ENCODE data around the gene C1QTNF3. TPM values are rescaled to one million over a fixed set of nuclear protein-coding genes. Genes with fewer than 3 reads are reported as not detected.
"Not testable (repeated sequence)": the region's sequence is repeated elsewhere in the genome, so short reads cannot be mapped to it uniquely, and the experiment has no call there.

The C1QTNF3 gene, protein sequence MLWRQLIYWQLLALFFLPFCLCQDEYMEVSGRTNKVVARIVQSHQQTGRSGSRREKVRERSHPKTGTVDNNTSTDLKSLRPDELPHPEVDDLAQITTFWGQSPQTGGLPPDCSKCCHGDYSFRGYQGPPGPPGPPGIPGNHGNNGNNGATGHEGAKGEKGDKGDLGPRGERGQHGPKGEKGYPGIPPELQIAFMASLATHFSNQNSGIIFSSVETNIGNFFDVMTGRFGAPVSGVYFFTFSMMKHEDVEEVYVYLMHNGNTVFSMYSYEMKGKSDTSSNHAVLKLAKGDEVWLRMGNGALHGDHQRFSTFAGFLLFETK
- total RNA-seq, result 10 to 100 TPM in 3 of 4 donors, 1 to 10 TPM in 1; 4.8 to 32.8 (median 18.1) TPM

DNA sequence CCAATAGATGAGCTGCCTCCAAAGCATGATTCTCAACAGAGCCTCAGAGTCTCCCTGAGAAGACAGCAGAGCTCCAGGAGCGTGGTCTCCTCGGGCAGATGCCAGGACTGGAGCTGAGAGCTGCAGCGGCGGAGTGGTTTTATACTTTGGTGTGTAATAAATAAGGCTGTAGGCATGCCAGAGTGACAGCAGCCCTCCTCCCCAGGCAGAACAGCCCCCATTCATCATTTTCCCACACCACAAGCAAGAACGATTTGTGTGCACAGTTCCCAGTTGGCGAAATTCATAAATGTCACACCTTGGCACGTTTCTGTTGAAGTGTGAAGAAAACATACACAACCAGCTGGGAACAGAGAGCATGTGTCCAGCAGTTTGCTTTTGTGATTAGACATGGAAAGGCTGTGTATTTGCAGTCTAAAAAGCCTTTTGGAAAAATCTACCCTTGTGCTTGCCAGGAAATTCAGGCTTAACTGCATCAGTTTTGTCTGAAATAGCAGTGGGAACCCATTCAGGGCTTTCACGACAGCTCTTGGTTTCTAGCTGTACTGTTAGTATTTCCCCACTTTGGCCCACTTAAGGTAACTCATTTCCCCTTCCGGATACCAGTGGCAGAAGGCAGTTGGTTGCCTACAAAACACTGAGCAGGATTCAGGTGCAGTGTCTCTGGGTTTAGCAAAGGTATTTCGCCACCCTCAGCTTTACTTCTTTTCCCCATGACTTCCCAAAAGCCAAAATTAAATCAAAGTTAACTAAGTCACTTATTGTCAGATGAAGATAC is at the start of gene C1QTNF3:
TSS of gene C1QTNF3 (minus strand) at position 115 of the 778 bp plus-strand sequence. CDS start at position 27, 88 bp downstream.
- intact Hi-C loops (cut with DNase I), result no loop called here
- Histone ChIP-seq H3K36me3 (no peaks in the 10 kb centered on the region), H3K4me3 (peak within 1 kb of the TSS; percentile 32 to 42 (median 37)), H3K27me3 (no peaks in the 10 kb centered on the region), H3K9me3 (no peaks in the 10 kb centered on the region), H3K27ac (replicated peaks in 1 of 4) (peak within 1 kb of the TSS; percentile 34 to 50 (median 47)), H3K4me1 (peaks cover 17 to 41% (median 30%) of the 10 kb centered on the region in 4 donors)
- WGBS, result 43% methylated on average over 7 of the region's 10 CpGs
- no peak for TF ChIP-seq POLR2AphosphoS5 (IDR thresholded peaks at IDR 0.05)
- TF ChIP-seq, protein P1, sequence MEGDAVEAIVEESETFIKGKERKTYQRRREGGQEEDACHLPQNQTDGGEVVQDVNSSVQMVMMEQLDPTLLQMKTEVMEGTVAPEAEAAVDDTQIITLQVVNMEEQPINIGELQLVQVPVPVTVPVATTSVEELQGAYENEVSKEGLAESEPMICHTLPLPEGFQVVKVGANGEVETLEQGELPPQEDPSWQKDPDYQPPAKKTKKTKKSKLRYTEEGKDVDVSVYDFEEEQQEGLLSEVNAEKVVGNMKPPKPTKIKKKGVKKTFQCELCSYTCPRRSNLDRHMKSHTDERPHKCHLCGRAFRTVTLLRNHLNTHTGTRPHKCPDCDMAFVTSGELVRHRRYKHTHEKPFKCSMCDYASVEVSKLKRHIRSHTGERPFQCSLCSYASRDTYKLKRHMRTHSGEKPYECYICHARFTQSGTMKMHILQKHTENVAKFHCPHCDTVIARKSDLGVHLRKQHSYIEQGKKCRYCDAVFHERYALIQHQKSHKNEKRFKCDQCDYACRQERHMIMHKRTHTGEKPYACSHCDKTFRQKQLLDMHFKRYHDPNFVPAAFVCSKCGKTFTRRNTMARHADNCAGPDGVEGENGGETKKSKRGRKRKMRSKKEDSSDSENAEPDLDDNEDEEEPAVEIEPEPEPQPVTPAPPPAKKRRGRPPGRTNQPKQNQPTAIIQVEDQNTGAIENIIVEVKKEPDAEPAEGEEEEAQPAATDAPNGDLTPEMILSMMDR (IDR thresholded peaks at IDR 0.05), result no peak
- no peak for TF ChIP-seq EP300 (IDR thresholded peaks at IDR 0.05)
- no peak for TF ChIP-seq POLR2A (IDR thresholded peaks at IDR 0.05; ENCODE audit: low read depth)
- no peak for DNase-seq (ENCODE audit: extremely low spot score)

DNA sequence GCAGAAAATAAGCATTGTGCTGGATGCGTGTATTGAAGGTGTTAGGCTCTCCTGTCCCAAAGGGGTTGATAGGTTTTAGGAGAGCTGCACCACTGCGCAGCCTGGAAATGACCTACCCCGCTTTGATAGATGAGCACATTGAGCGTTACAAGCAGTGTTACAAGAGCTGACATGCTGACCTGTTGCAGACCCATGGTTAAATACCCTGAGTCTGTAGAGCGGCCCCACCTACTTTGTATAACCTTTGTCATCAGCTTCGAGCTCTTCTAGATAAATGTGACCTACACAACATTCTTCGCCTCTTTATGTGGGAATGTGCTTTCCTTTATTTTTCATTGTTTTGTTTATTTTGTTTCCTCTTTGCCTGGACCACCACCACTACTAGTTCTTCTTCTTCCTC is 48.0 kb upstream of the C1QTNF3 start:
- H3K27ac ChIP-seq (replicated peaks in 1 of 4); intact Hi-C loops (cut with DNase I); H3K4me1 ChIP-seq; DNase-seq (ENCODE audit: extremely low spot score); H3K4me3 ChIP-seq; H3K27me3 ChIP-seq; H3K36me3 ChIP-seq; H3K9me3 ChIP-seq: not testable (repeated sequence)
- WGBS, result 92% methylated on average over 7 of the region's 7 CpGs

DNA sequence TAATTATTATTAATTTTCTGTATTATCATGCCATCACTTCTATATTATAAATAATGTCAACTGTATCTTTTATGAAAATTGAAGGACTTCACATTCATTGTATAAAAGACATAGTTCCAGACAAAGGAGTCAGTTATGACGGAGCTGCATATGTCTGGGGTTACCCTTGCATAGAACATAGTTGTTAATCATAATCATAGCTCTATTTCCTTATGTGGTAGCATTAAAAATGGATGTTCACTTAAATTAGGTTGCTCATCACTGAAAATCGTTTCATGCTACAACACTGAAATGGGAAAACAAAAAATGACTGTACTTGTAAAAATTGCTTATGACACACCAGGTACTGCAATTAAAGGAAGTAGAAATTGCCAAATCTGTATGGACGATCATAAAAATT is 46.8 kb upstream of the C1QTNF3 start:
- H3K27me3 ChIP-seq; intact Hi-C loops (cut with DNase I); H3K27ac ChIP-seq (replicated peaks in 1 of 4); H3K36me3 ChIP-seq; H3K4me1 ChIP-seq; H3K9me3 ChIP-seq; H3K4me3 ChIP-seq; DNase-seq (ENCODE audit: extremely low spot score): not testable (repeated sequence)
- WGBS, result 85% methylated on average over 2 of the region's 3 CpGs

DNA sequence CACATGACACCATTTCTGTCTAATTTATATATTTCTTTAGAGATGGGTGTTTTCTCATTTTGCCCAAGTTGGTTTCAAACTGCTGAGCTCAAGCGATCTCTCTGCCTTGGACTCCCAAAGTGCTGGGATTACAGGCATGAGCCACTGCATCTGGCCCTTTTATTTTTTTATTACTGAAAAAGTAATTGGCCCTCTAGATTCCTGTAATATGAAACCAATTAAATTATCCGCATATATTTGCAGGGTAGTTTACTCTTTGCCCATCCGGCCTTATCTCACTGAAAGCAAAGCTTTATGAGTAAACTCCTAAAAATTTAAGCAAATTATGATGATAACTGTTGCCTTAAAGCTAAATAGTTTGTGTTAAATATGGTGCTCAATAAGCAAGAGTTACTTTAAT is 44.7 kb upstream of the C1QTNF3 start:
- H3K27ac ChIP-seq (replicated peaks in 1 of 4); H3K36me3 ChIP-seq; DNase-seq (ENCODE audit: extremely low spot score); H3K4me3 ChIP-seq; H3K27me3 ChIP-seq; H3K4me1 ChIP-seq; H3K9me3 ChIP-seq; intact Hi-C loops (cut with DNase I): not testable (repeated sequence)
- WGBS, result 96% methylated on average over 3 of the region's 3 CpGs

DNA sequence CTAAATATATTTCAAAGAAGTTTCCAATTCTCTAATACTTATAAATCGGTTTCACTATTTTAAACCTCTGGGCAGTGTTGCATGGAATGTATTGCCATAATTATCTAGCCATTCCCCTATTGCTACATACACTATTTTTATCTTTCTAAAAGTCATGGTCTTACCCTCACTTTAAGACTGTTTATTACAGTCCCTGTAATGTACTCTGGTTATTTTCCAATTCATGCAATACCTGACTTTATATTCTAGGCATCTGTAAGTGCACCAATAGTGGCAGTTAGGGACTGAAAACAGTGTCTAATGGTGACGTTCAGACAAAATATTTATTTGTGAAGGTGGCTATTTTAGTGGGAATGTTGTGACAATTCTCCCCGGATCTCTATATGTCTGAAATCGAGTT is 40.9 kb upstream of the C1QTNF3 start:
- 78% methylated on average over 4 of the region's 4 CpGs for WGBS
- intact Hi-C loops (cut with DNase I), result not testable (repeated sequence)

DNA sequence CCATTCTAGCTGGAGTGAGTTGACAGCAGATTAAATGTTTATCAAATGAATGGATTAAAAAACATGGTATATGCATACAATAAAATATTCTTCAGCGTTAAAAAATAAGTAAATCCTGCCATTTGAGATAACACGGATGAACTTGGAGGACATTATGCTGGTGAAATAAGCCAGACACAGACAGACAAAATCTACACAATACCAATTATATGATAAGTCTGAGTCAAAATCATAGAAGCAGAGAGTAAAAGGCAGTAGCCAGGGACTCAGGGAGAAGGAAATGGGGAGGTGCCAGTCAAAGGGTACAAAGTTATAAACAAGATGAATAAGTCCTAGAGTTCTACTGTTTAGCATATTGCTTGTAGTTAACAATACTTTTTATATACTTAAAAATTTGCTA is 36.5 kb upstream of the C1QTNF3 start:
- H3K27ac ChIP-seq (replicated peaks in 1 of 4); intact Hi-C loops (cut with DNase I); H3K27me3 ChIP-seq; H3K4me1 ChIP-seq; H3K9me3 ChIP-seq; DNase-seq (ENCODE audit: extremely low spot score); H3K4me3 ChIP-seq; H3K36me3 ChIP-seq: not testable (repeated sequence)
- WGBS, result 89% methylated on average over 2 of the region's 2 CpGs

More for the DNA sequence above, 40.9 kb upstream of the C1QTNF3 start:
- H3K4me3 ChIP-seq; H3K27me3 ChIP-seq; DNase-seq (ENCODE audit: extremely low spot score); H3K9me3 ChIP-seq; H3K4me1 ChIP-seq; H3K27ac ChIP-seq (replicated peaks in 1 of 4); H3K36me3 ChIP-seq: not testable (repeated sequence)

DNA sequence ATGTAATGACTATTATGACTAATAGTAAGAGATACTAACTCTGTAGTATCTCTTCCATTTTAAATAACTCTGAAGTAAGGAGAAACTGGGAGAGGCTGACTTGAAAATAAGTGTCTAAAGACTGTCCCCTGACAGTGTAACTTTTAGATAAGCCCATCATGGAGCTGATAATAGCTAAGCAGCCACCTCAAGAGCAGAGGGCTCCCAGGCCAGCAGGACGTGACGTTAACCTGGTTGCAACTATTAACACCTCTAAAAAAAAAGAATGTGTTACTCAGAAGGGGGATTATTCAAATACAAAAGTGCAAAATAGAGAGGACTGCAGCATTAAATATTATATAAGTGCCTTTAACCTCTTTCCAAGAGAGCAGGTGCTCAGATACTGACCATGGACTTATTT is 34.6 kb upstream of the C1QTNF3 start:
- DNase-seq (ENCODE audit: extremely low spot score); H3K9me3 ChIP-seq; intact Hi-C loops (cut with DNase I); H3K36me3 ChIP-seq; H3K27ac ChIP-seq (replicated peaks in 1 of 4); H3K4me1 ChIP-seq; H3K27me3 ChIP-seq; H3K4me3 ChIP-seq: not testable (repeated sequence)
- 92% methylated on average over 2 of the region's 2 CpGs for WGBS

DNA sequence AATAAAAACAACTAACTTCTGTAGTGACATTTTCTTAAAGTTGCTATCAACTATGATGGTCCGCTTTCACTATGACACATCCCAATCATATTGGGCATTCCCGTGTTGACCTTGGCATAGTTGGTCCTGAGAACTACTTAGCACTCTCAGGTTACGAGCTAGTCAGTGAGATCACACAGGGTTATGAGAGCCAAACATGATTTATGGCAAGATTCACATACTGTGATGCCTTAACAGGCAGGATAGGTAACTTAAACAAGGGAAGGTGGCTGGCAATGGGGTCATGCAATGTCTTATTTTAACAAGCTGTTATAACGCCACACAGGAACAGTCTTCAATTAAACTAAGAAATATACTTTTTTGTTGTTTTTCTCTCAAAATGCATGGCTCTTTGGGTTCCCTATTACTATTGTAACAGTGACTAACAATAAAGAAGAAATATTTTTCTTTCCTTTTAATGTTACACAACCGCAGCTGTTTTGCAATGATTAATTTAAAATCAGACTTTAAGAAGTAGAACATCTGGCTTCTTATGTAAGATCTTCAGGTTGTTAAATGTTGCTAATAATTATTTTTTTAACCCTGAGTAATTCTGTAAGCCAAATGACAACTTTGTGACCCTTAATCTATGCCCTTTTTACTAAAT is 33.8 kb upstream of the C1QTNF3 start:
- H3K4me3 ChIP-seq; H3K36me3 ChIP-seq; H3K27ac ChIP-seq (replicated peaks in 1 of 4); H3K4me1 ChIP-seq; DNase-seq (ENCODE audit: extremely low spot score); intact Hi-C loops (cut with DNase I); H3K27me3 ChIP-seq; H3K9me3 ChIP-seq: not testable (repeated sequence)
- WGBS, result 79% methylated on average over 3 of the region's 5 CpGs

DNA sequence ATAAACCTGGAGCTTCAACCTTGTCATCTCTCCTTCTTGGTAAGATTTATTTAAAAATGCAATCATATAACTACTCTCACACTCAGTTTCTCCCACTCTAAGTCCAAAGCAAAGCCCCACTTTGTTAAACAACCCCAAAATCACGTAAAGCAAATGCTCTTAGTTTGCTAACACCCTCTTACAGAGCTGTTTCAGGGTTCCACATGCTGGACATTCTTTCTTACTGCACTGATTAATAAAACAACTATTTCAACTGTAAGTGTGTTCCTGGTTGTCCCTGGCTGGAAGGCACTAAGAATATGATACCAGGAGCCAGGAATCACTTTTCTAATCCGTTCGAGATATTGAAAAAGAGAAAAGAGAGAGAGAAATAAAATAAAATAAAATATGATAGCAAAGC is 31.5 kb upstream of the C1QTNF3 start:
- H3K9me3 ChIP-seq; DNase-seq (ENCODE audit: extremely low spot score); H3K27me3 ChIP-seq; H3K4me3 ChIP-seq; H3K36me3 ChIP-seq; H3K27ac ChIP-seq (replicated peaks in 1 of 4); H3K4me1 ChIP-seq; intact Hi-C loops (cut with DNase I): not testable (repeated sequence)
- 83% methylated on average over 3 of the region's 3 CpGs for WGBS

DNA sequence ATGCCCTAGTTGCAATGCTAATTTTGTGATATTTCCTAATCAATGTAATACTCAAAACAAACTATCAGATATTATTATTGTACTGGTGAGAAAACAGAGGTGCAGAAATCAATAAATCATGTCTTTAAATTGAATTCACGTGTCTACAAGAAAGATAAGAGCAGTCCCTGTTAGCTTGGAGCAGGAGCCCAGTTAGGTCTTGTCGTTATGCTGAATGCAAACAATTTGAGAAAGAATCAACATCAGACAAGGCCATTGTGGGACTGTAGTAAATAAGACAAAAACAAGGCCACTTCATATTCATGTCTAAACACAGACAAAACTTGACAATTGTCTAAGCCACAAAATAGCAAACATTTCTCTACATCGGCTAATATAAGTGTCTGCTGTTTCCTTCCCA is 31.1 kb upstream of the C1QTNF3 start:
- H3K27me3 ChIP-seq; H3K27ac ChIP-seq (replicated peaks in 1 of 4); H3K4me1 ChIP-seq; H3K4me3 ChIP-seq; H3K9me3 ChIP-seq; H3K36me3 ChIP-seq; DNase-seq (ENCODE audit: extremely low spot score); intact Hi-C loops (cut with DNase I): not testable (repeated sequence)
- 85% methylated on average over 2 of the region's 3 CpGs for WGBS

DNA sequence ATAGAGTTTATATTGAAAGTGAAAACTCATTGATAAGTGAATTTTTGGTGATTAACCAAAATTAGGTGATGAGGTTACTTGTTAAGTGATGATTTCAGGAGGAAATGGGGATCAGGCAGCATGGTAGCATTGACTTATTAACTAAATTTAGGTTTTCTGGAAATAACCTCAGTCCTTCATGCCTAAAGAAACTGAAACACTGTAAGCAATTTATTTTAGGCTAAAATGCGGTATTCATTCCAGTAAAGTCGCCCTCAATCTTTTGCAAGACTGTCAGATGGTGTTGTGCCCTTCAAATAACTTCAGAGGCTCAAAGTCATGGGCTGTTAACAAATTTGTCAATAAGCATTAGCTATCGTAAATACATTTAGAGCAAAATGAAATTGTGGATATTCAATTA is 27.6 kb upstream of the C1QTNF3 start:
- intact Hi-C loops (cut with DNase I); DNase-seq (ENCODE audit: extremely low spot score); H3K27ac ChIP-seq (replicated peaks in 1 of 4); H3K36me3 ChIP-seq; H3K4me3 ChIP-seq; H3K27me3 ChIP-seq; H3K9me3 ChIP-seq; H3K4me1 ChIP-seq: not testable (repeated sequence)
- WGBS, result 100% methylated on average over 1 of the region's 3 CpGs

Data from esophagus muscularis mucosa (tissue), 4 donors.